SK-N-SH treated with all-trans-retinoic acid at 6 μM for 48 hours (cell line): ENCODE measurements around the gene WDR87.
"Not testable (repeated sequence)": the region's sequence is repeated elsewhere in the genome, so short reads cannot be mapped to it uniquely, and the experiment has no call there.

Experiments
- ATAC-seq: fragments of 200-7000 bp; cut with Tn5 transposase; 3 replicates; pipeline ENCODE4 v1.9.1; 2020; ENCODE audit warnings: mild to moderate bottlenecking, moderate library complexity
- ARNTL ChIP-seq: fragments of 450-650 bp; formaldehyde crosslinking; IDR thresholded peaks from 2 replicates; pipeline ENCODE4 v1.5.0; 2020; ENCODE audit warnings: low read depth, mild to moderate bottlenecking, moderate library complexity, borderline replicate concordance
- BACH2 ChIP-seq: fragments of 250-450 bp; sonication (Bioruptor Pico); IDR thresholded peaks from 2 replicates; pipeline ENCODE4 v1.9.0; 2021; ENCODE audit warnings: mild to moderate bottlenecking, borderline replicate concordance
- CREB5 ChIP-seq: fragments of 250-450 bp; sonication (Bioruptor Pico); IDR thresholded peaks from 2 replicates; pipeline ENCODE4 v1.5.1; 2020; ENCODE audit warnings: low read depth, mild to moderate bottlenecking, moderate library complexity
- CSDC2 ChIP-seq: fragments of 250-450 bp; sonication (Bioruptor Pico); IDR thresholded peaks from 2 replicates; pipeline ENCODE4 v1.5.0; 2020; ENCODE audit warnings: mild to moderate bottlenecking, moderate library complexity
- CSRNP3 ChIP-seq: fragments of 250-450 bp; sonication (Bioruptor Pico); IDR thresholded peaks from 2 replicates; pipeline ENCODE4 v1.5.1; 2021; ENCODE audit warnings: mild to moderate bottlenecking, moderate library complexity
- ESRRG ChIP-seq: fragments of 250-450 bp; sonication (Bioruptor Pico); IDR thresholded peaks from 2 replicates; pipeline ENCODE4 v1.6.1; 2021; ENCODE audit warnings: mild to moderate bottlenecking
- GLIS3 ChIP-seq: fragments of 250-450 bp; sonication (Bioruptor Pico); IDR thresholded peaks from 2 replicates; pipeline ENCODE4 v1.5.0; 2020; ENCODE audit warnings: mild to moderate bottlenecking, moderate library complexity
- OSR1 ChIP-seq: fragments of 250-450 bp; sonication (Bioruptor Pico); IDR thresholded peaks from 2 replicates; pipeline ENCODE4 v1.8.0; 2022; ENCODE audit warnings: moderate library complexity, mild to moderate bottlenecking, inconsistent platforms
- PATZ1 ChIP-seq: fragments of 250-450 bp; sonication (Bioruptor Pico); IDR thresholded peaks from 2 replicates; pipeline ENCODE4 v1.8.0; 2020; ENCODE audit warnings: mild to moderate bottlenecking, moderate library complexity, borderline replicate concordance
- RARB ChIP-seq: fragments of 250-450 bp; sonication (Bioruptor Pico); IDR thresholded peaks from 2 replicates; pipeline ENCODE4 v1.8.0; 2021; ENCODE audit warnings: mild to moderate bottlenecking, moderate library complexity
- SNAI2 ChIP-seq: fragments of 250-450 bp; sonication (Bioruptor Pico); IDR thresholded peaks from 2 replicates; pipeline ENCODE4 v1.5.0; 2020; ENCODE audit warnings: mild to moderate bottlenecking, moderate library complexity
- TCF4 ChIP-seq: fragments of 250-450 bp; sonication (Bioruptor Pico); IDR thresholded peaks from 2 replicates; pipeline ENCODE4 v1.8.0; 2021; ENCODE audit warnings: mild to moderate bottlenecking, moderate library complexity, borderline replicate concordance
- TOX ChIP-seq: fragments of 250-450 bp; sonication (Bioruptor Pico); IDR thresholded peaks from 2 replicates; pipeline ENCODE4 v1.8.0; 2021; ENCODE audit warnings: mild to moderate bottlenecking, moderate library complexity, borderline replicate concordance
- TSHZ2 ChIP-seq: fragments of 250-450 bp; sonication (Bioruptor Pico); IDR thresholded peaks from 2 replicates; pipeline ENCODE4 v1.5.0; 2020; ENCODE audit warnings: mild to moderate bottlenecking, moderate library complexity
- ZC3H10 ChIP-seq: fragments of 250-450 bp; sonication (Bioruptor Pico); IDR thresholded peaks from 2 replicates; pipeline ENCODE4 v1.5.1; 2021; ENCODE audit warnings: mild to moderate bottlenecking, moderate library complexity
- ZFP3 ChIP-seq: fragments of 250-450 bp; sonication (Bioruptor Pico); IDR thresholded peaks from 2 replicates; pipeline ENCODE4 v1.5.0; 2020; ENCODE audit warnings: mild to moderate bottlenecking, moderate library complexity
- ZFP30 ChIP-seq: fragments of 450-650 bp; formaldehyde crosslinking; IDR thresholded peaks from 2 replicates; pipeline ENCODE4 v1.5.0; 2022; ENCODE audit warnings: mild to moderate bottlenecking, moderate library complexity
- ZNF565 ChIP-seq: fragments of 450-650 bp; formaldehyde crosslinking; conservative IDR thresholded peaks from 2 replicates; pipeline ENCODE4 v1.5.0; 2020; ENCODE audit warnings: low read depth, mild to moderate bottlenecking, moderate library complexity
- ZNF8 ChIP-seq: fragments of 450-650 bp; formaldehyde crosslinking; IDR thresholded peaks from 2 replicates; pipeline ENCODE4 v1.5.0; 2020; ENCODE audit warnings: mild to moderate bottlenecking, moderate library complexity

WDR87 gene

GRCh38 chr19:37928527-37929286, 22.3 kb upstream of the WDR87 start:
- no peak for ATAC-seq

GRCh38 chr19:37926711-37927110, 20.3 kb upstream of the WDR87 start:
- no peak for TF ChIP-seq TOX (CRISPR knock-in tag)
- TF ChIP-seq, all 23 proteins: peak for 0

More at GRCh38 chr19:37928527-37929286, 22.3 kb upstream of the WDR87 start:
- TF ChIP-seq CSDC2 (no peak), ZNF565 (CRISPR knock-in tag) (no peak)
- TF ChIP-seq, all 23 proteins: peak for 0

GRCh38 chr19:37926255-37926654, 19.9 kb upstream of the WDR87 start:
- no peak for ATAC-seq
- TF ChIP-seq CREB5 (CRISPR knock-in tag) (no peak), ZNF565 (CRISPR knock-in tag) (no peak), ZNF8 (CRISPR knock-in tag) (no peak), ARNTL (CRISPR knock-in tag) (no peak), PATZ1 (CRISPR knock-in tag) (no peak), TCF4 (CRISPR knock-in tag) (no peak)

More at GRCh38 chr19:37926711-37927110, 20.3 kb upstream of the WDR87 start:
- ATAC-seq = no peak

- TF ChIP-seq SNAI2 (no peak), ZFP30 (no peak)
- no peak for ATAC-seq
Measured at GRCh38 chr19:37925212-37925611, 18.8 kb upstream of the WDR87 start.

GRCh38 chr19:37924573-37924972, 18.2 kb upstream of the WDR87 start:
- ATAC-seq = not testable (repeated sequence)

GRCh38 chr19:37920591-37921450, 14.4 kb upstream of the WDR87 start:
- no peak for ATAC-seq
- TF ChIP-seq GLIS3 (no peak), OSR1 (CRISPR knock-in tag) (no peak), CSRNP3 (CRISPR knock-in tag) (no peak), ZFP3 (no peak), ZFP30 (no peak), ZC3H10 (CRISPR knock-in tag) (no peak), ZNF8 (CRISPR knock-in tag) (no peak), SNAI2 (no peak)

- ATAC-seq = no peak
- TF ChIP-seq CSDC2 (no peak), TSHZ2 (CRISPR knock-in tag) (no peak), ZC3H10 (CRISPR knock-in tag) (no peak), ZNF565 (CRISPR knock-in tag) (no peak), RARB (no peak), ZFP3 (no peak), CREB5 (CRISPR knock-in tag) (no peak), TCF4 (CRISPR knock-in tag) (no peak), ESRRG (no peak), SNAI2 (no peak), ARNTL (CRISPR knock-in tag) (no peak), GLIS3 (no peak), OSR1 (CRISPR knock-in tag) (no peak), TOX (CRISPR knock-in tag) (no peak), BACH2 (CRISPR knock-in tag) (no peak)
Measured at GRCh38 chr19:37914908-37915307, 8.5 kb upstream of the WDR87 start.
